Measurements from ENCODE around the gene PALD1.

Gene PALD1

GRCh38 chr10:70557876-70558275, 79.3 kb downstream of the PALD1 start:
- no peak for DNase-seq (ENCODE audit: low spot score)

GRCh38 chr10:70558295-70558694, 79.7 kb downstream of the PALD1 start:
- no peak for DNase-seq (ENCODE audit: low spot score)

GRCh38 chr10:70558871-70559810, 80.6 kb downstream of the PALD1 start:
- no peak for DNase-seq (ENCODE audit: low spot score)

- no peak for DNase-seq (ENCODE audit: low spot score)
These were observed 81.3 kb downstream of the PALD1 start for GRCh38 chr10:70559861-70560260.

- DNase-seq (ENCODE audit: low spot score), result no peak
These were observed 82.0 kb downstream of the PALD1 start for GRCh38 chr10:70560511-70560941.

- no peak for DNase-seq (ENCODE audit: low spot score)
These were observed 82.5 kb downstream of the PALD1 start for GRCh38 chr10:70561070-70561469.

- DNase-seq (ENCODE audit: low spot score), result no peak
These were observed 83.0 kb downstream of the PALD1 start for GRCh38 chr10:70561558-70561957.

- DNase-seq (ENCODE audit: low spot score), result no peak
These were observed 83.6 kb downstream of the PALD1 start for GRCh38 chr10:70562036-70562755.

GRCh38 chr10:70563230-70563629, 84.7 kb downstream of the PALD1 start:
- DNase-seq (ENCODE audit: low spot score), result no peak

- no peak for DNase-seq (ENCODE audit: low spot score)
These were observed 85.7 kb downstream of the PALD1 start for GRCh38 chr10:70564113-70564725.

- no peak for DNase-seq (ENCODE audit: low spot score)
These were observed 86.4 kb downstream of the PALD1 start for GRCh38 chr10:70564901-70565351.

- no peak for DNase-seq (ENCODE audit: low spot score)
These were observed 87.3 kb downstream of the PALD1 start for GRCh38 chr10:70565556-70566514.

GRCh38 chr10:70566515-70567290, 88.1 kb downstream of the PALD1 start:
- no peak for DNase-seq (ENCODE audit: low spot score)

- DNase-seq (ENCODE audit: low spot score), result no peak
These were observed 89.0 kb downstream of the PALD1 start for GRCh38 chr10:70567603-70568002.

- no peak for DNase-seq (ENCODE audit: low spot score)
These were observed 89.5 kb downstream of the PALD1 start for GRCh38 chr10:70568113-70568512.

- DNase-seq (ENCODE audit: low spot score), result no peak
These were observed 90.4 kb downstream of the PALD1 start for GRCh38 chr10:70568781-70569495.

- DNase-seq (ENCODE audit: low spot score), result no peak
These were observed 92.7 kb downstream of the PALD1 start for GRCh38 chr10:70571236-70571635.

GRCh38 chr10:70571636-70572439, 93.3 kb downstream of the PALD1 start:
- no peak for DNase-seq (ENCODE audit: low spot score)

All from pons (tissue), 1 donor.